IMR-90 (cell line): Measurements from ENCODE around the gene NPIPA1. TPM values are rescaled to one million over a fixed set of nuclear protein-coding genes. Genes with fewer than 3 reads are reported as not detected.
"Not testable (repeated sequence)": the region's sequence is repeated elsewhere in the genome, so short reads cannot be mapped to it uniquely, and the experiment has no call there.

Experiments
- ATAC-seq: fragments of 200-7000 bp; cut with Tn5 transposase; 2 replicates; pipeline ENCODE4 v1.9.1; 2020; ENCODE audit warnings: low read depth, mild to moderate bottlenecking, moderate library complexity
- BruUV-seq: library from RNA; stranded (reverse); fragments of 400-500 nt; replicated peaks from 2 replicates; lab custom pipeline; 2021; lab: Mats Ljungman, UMichigan
- CTCF ChIA-PET: fragments of 300-600 bp; formaldehyde crosslinking; extraction: SDS; loops from one replicate; lab custom pipeline; 2021; ENCODE audit warnings: antibody characterized with exemption; lab: Yijun Ruan, JAX
- POLR2A ChIA-PET: fragments of 300-600 bp; sonication (Branson Sonifier 250); formaldehyde crosslinking; loops from one replicate; lab custom pipeline; 2022; ENCODE audit warnings: antibody characterized with exemption; ENCODE audit not compliant: unreplicated experiment; lab: Charles Lee
- DNase-seq: peaks from one replicate; pipeline ENCODE4 v3.0.0; 2013
- H2AFZ ChIP-seq: replicated peaks from 2 replicates; pipeline ENCODE3; 2013; ENCODE audit warnings: low read length, mild to moderate bottlenecking; ENCODE audit not compliant: poor library complexity
- H2AK5ac ChIP-seq: 2 replicates; pipeline ENCODE4 v1.6.1; 2013; ENCODE audit warnings: low read depth, low read length, inconsistent platforms
- H2AK9ac ChIP-seq: replicated peaks from 2 replicates; pipeline ENCODE3; 2013; ENCODE audit warnings: mild to moderate bottlenecking, low read depth, low read length, moderate library complexity; ENCODE audit not compliant: poor library complexity
- H2BK120ac ChIP-seq: 2 replicates; pipeline ENCODE4 v1.6.1; 2013; ENCODE audit warnings: low read depth, low read length, inconsistent platforms
- H2BK15ac ChIP-seq: 3 replicates; pipeline ENCODE4 v1.6.1; 2013; ENCODE audit warnings: low read depth, low read length, inconsistent platforms
- H2BK20ac ChIP-seq: 2 replicates; pipeline ENCODE4 v1.6.1; 2013; ENCODE audit warnings: low read depth, mild to moderate bottlenecking, inconsistent platforms, low read length, moderate library complexity
- H2BK5ac ChIP-seq: 2 replicates; pipeline ENCODE4 v1.6.1; 2013; ENCODE audit warnings: mild to moderate bottlenecking, low read depth, low read length, inconsistent platforms; ENCODE audit not compliant: poor library complexity, severe bottlenecking
- H3K14ac ChIP-seq: replicated peaks from 2 replicates; pipeline ENCODE4 v1.6.1; 2013; ENCODE audit warnings: low read depth, low read length, inconsistent platforms
- H3K18ac ChIP-seq: 2 replicates; pipeline ENCODE4 v1.6.1; 2013; ENCODE audit warnings: low read depth, low read length, control low read depth
- H3K23ac ChIP-seq: 2 replicates; pipeline ENCODE4 v1.6.1; 2013; ENCODE audit warnings: low read depth, low read length, inconsistent platforms
- H3K27ac ChIP-seq: 2 replicates; pipeline ENCODE4 v1.5.1; 2013; ENCODE audit warnings: mild to moderate bottlenecking, control low read depth, low read length; ENCODE audit not compliant: insufficient read depth
- H3K27me3 ChIP-seq: 2 replicates; pipeline ENCODE4 v1.6.1; 2013; ENCODE audit warnings: low read length; ENCODE audit not compliant: control insufficient read depth, insufficient read depth
- H3K36me3 ChIP-seq: 2 replicates; pipeline ENCODE4 v1.6.1; 2013; ENCODE audit warnings: low read length, mixed read lengths; ENCODE audit not compliant: control insufficient read depth, insufficient read depth
- H3K4ac ChIP-seq: 2 replicates; pipeline ENCODE4 v1.6.1; 2013; ENCODE audit warnings: low read depth, low read length, inconsistent platforms
- H3K4me1 ChIP-seq: 2 replicates; pipeline ENCODE4 v1.6.1; 2013; ENCODE audit warnings: low read length, mixed read lengths; ENCODE audit not compliant: control insufficient read depth, insufficient read depth
- H3K4me2 ChIP-seq: 2 replicates; pipeline ENCODE4 v1.6.1; 2013; ENCODE audit warnings: low read depth, mild to moderate bottlenecking, control low read depth, low read length, moderate library complexity
- H3K4me3 ChIP-seq: 2 replicates; pipeline ENCODE4 v1.5.1; 2013; ENCODE audit warnings: low read depth, mild to moderate bottlenecking, control low read depth, low read length, moderate library complexity; ENCODE audit not compliant: insufficient read depth
- H3K56ac ChIP-seq: 2 replicates; pipeline ENCODE4 v1.6.1; 2013; ENCODE audit warnings: low read length, inconsistent platforms; ENCODE audit not compliant: insufficient read depth; ENCODE audit errors: extremely low read depth
- H3K79me1 ChIP-seq, 2 experiments: 2 replicates each; pipeline ENCODE4 v1.6.1; 2013; ENCODE audit warnings: low read length in 2 of 2, inconsistent platforms in 1 of 2, low read depth in 1 of 2
- H3K9ac ChIP-seq: 2 replicates; pipeline ENCODE4 v1.6.1; 2013; ENCODE audit warnings: low read depth, low read length, control low read depth
- H3K9me1 ChIP-seq: 2 replicates; pipeline ENCODE4 v1.6.1; 2013; ENCODE audit warnings: low read length, inconsistent platforms; ENCODE audit not compliant: insufficient read depth
- H3K9me3 ChIP-seq: 2 replicates; pipeline ENCODE4 v1.6.1; 2013; ENCODE audit warnings: low read length; ENCODE audit not compliant: control insufficient read depth, insufficient read depth
- H4K20me1 ChIP-seq: 2 replicates; pipeline ENCODE4 v1.6.1; 2013; ENCODE audit warnings: low read length, inconsistent platforms; ENCODE audit not compliant: insufficient read depth
- H4K5ac ChIP-seq: 2 replicates; pipeline ENCODE4 v1.6.1; 2013; ENCODE audit warnings: mild to moderate bottlenecking, low read depth, low read length, control low read depth
- H4K8ac ChIP-seq, 2 experiments: 2 replicates each; pipeline ENCODE4 v1.6.1; 2013; ENCODE audit warnings: low read depth in 2 of 2, low read length in 2 of 2, control low read depth in 1 of 2, inconsistent platforms in 1 of 2
- H4K91ac ChIP-seq: 2 replicates; pipeline ENCODE4 v1.6.1; 2013; ENCODE audit warnings: low read depth, low read length, inconsistent platforms; ENCODE audit not compliant: insufficient read depth
- WGBS, 2 experiments: methylation state at CpG; one replicate each; pipeline versions ENCODE4 v1.1.5 to v1.1.7; 2013; ENCODE audit warnings: missing lambda C conversion rate in 2 of 2; ENCODE audit not compliant: insufficient read length in 1 of 2; ENCODE audit errors: extremely low coverage in 2 of 2; 5-methylcytosine and 5-hydroxymethylcytosine counted together
- dilution Hi-C: fragments of 300-500 bp; cut with HindIII; formaldehyde crosslinking; loops from one replicate; pipeline ENCODE4 v1.14.3; 2018; ENCODE audit warnings: low sequenced_read_pairs; ENCODE audit not compliant: unreplicated experiment
- in situ Hi-C: fragments of 300-500 bp; cut with MboI; formaldehyde crosslinking; loops from 3 replicates; pipeline ENCODE4 v1.14.3; 2019; ENCODE audit warnings: low sequenced_read_pairs, inconsistent platforms, mixed read lengths
- intact Hi-C: fragments of 100-400 bp; cut with micrococcal nuclease; formaldehyde crosslinking; loops from 2 replicates; pipeline ENCODE4 v1.10.0; 2022
- polyA plus RNA-seq, 3 experiments: library from polyadenylated mRNA; depleted of rRNA; stranded (reverse); fragments of >200 nt; gene quantifications; 2 replicates each; pipeline ENCODE4 v1.2.3, GENCODE V29; 2012; ENCODE audit warnings: low replicate concordance in 1 of 3
- total RNA-seq: library from RNA; depleted of rRNA; stranded (reverse); fragments of >200 nt; gene quantifications from 2 replicates; pipeline ENCODE4 v1.2.3, GENCODE V29; 2012

The NPIPA1 gene
- total and polyA plus RNA-seq, 2 of the 4 experiments (the other 2 are of a cell fraction) = 8.1 to 85.8 TPM

DNA sequence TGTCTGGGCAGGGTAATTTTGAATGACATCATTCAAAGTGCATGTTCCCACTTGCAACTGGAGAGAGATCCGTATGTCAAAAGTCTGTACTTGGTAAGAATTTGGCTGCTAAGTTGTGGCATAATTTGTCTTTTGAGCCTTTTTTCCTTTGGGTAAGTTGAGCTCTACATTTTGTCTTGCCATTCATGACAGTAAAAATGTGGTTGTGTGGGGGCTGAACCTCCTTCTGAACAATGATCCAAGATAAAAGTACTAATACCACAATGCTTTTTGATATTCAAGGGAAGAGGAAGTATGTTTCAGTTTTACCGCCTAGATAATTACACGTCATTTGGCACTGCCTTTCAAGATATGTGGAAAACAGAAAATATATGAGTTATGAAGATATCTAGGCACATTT is 5.4 kb downstream of the NPIPA1 start:
- H4K8ac ChIP-seq, H2BK5ac ChIP-seq, H3K9me3 ChIP-seq, H3K27ac ChIP-seq, H2AK9ac ChIP-seq, dilution Hi-C loops, in situ Hi-C loops, H2AFZ ChIP-seq, H3K56ac ChIP-seq, H2BK15ac ChIP-seq, H3K9me1 ChIP-seq, H3K79me1 ChIP-seq, H2BK20ac ChIP-seq, H3K4me2 ChIP-seq, H2BK120ac ChIP-seq, CTCF ChIA-PET, H3K23ac ChIP-seq, H3K18ac ChIP-seq, H4K5ac ChIP-seq, H4K20me1 ChIP-seq, H3K36me3 ChIP-seq, intact Hi-C loops, H3K14ac ChIP-seq, H3K27me3 ChIP-seq, H3K4me1 ChIP-seq, POLR2A ChIA-PET, ATAC-seq, H2AK5ac ChIP-seq, BruUV-seq, H4K91ac ChIP-seq, H3K4me3 ChIP-seq, DNase-seq, H3K4ac ChIP-seq, H3K9ac ChIP-seq: not testable (repeated sequence)
- WGBS, 2 experiments = no CpG with 5 or more reads among the region's 3 CpGs
